HepG2 (cell line): ENCODE data around the gene CSNK1D. TPM values are rescaled to one million over a fixed set of nuclear protein-coding genes. Genes with fewer than 3 reads are reported as not detected.

Experiments
- AFF4 ChIP-seq: sonication (generic); formaldehyde crosslinking; IDR thresholded peaks from 2 replicates; pipeline ENCODE4 v1.4.0; 2020; ENCODE audit warnings: missing genetic modification reagents
- CBX1 ChIP-seq: IDR thresholded peaks from one replicate; pipeline ENCODE4 v1.6.1; 2016; ENCODE audit warnings: antibody characterized with exemption, low read depth
- ELF1 ChIP-seq: sonication (generic); formaldehyde crosslinking; IDR thresholded peaks from 2 replicates; pipeline ENCODE4 v1.4.0; 2020; ENCODE audit warnings: missing genetic modification reagents
- FOXA1 ChIP-seq, 2 experiments: fragments of 450-650 bp in 1 of 2; sonication (generic) in 1 of 2; formaldehyde crosslinking in 1 of 2; IDR thresholded peaks; 2 replicates each; pipeline versions ENCODE4 v1.4.0 to v1.6.1; 2016 to 2020; ENCODE audit warnings: missing genetic modification reagents in 1 of 2
- GABPA ChIP-seq, 2 experiments: IDR thresholded peaks; 2 replicates each; pipeline ENCODE4 v1.6.1; 2011 to 2016; ENCODE audit warnings: low read depth in 2 of 2, low read length in 1 of 2, missing biosample characterization in 1 of 2, missing genetic modification characterization in 1 of 2
- GFI1 ChIP-seq: sonication (generic); formaldehyde crosslinking; IDR thresholded peaks from 2 replicates; pipeline ENCODE4 v1.5.0; 2020; ENCODE audit warnings: missing genetic modification reagents, mild to moderate bottlenecking, borderline replicate concordance
- HNRNPK ChIP-seq: fragments of 200-400 bp; formaldehyde crosslinking; IDR thresholded peaks from 2 replicates; pipeline ENCODE4 v1.6.1; 2018; ENCODE audit warnings: low read length, low read depth, moderate library complexity, mild to moderate bottlenecking; ENCODE audit not compliant: poor library complexity, severe bottlenecking
- JDP2 ChIP-seq: sonication (generic); formaldehyde crosslinking; IDR thresholded peaks from 2 replicates; pipeline ENCODE4 v1.8.1; 2022; ENCODE audit warnings: missing genetic modification reagents, borderline replicate concordance
- MYNN ChIP-seq: sonication (generic); formaldehyde crosslinking; IDR thresholded peaks from 2 replicates; pipeline ENCODE4 v1.4.0; 2020; ENCODE audit warnings: mild to moderate bottlenecking, low read depth, missing genetic modification reagents
- PCBP1 ChIP-seq: fragments of 200-400 bp; formaldehyde crosslinking; IDR thresholded peaks from 2 replicates; pipeline ENCODE4 v1.6.1; 2017; ENCODE audit warnings: mild to moderate bottlenecking, low read depth, low read length, borderline replicate concordance
- SCMH1 ChIP-seq: sonication (generic); formaldehyde crosslinking; IDR thresholded peaks from 2 replicates; pipeline ENCODE4 v1.9.0; 2021; ENCODE audit warnings: missing genetic modification reagents, mild to moderate bottlenecking, borderline replicate concordance
- SP4 ChIP-seq: sonication (generic); formaldehyde crosslinking; IDR thresholded peaks from 2 replicates; pipeline ENCODE4 v1.8.1; 2023; ENCODE audit warnings: mild to moderate bottlenecking, missing genetic modification reagents
- TMF1 ChIP-seq: sonication (generic); formaldehyde crosslinking; IDR thresholded peaks from 2 replicates; pipeline ENCODE4 v1.8.1; 2022; ENCODE audit warnings: low read depth, missing genetic modification reagents
- YEATS2 ChIP-seq: sonication (generic); formaldehyde crosslinking; IDR thresholded peaks from 2 replicates; pipeline ENCODE4 v1.4.0; 2020; ENCODE audit warnings: missing genetic modification reagents, borderline replicate concordance
- ZBTB26 ChIP-seq: IDR thresholded peaks from 2 replicates; pipeline ENCODE4 v1.6.1; 2016; ENCODE audit warnings: missing compliant biosample characterization, missing genetic modification reagents, borderline replicate concordance
- ZBTB7A ChIP-seq: sonication (generic); formaldehyde crosslinking; IDR thresholded peaks from 2 replicates; pipeline ENCODE4 v1.8.0; 2022; ENCODE audit warnings: mild to moderate bottlenecking, missing genetic modification reagents
- ZFP36L2 ChIP-seq: sonication (generic); formaldehyde crosslinking; IDR thresholded peaks from 2 replicates; pipeline ENCODE4 v1.4.0; 2020; ENCODE audit warnings: missing genetic modification reagents
- ZKSCAN1 ChIP-seq: fragments of 150-350 bp; IDR thresholded peaks from 2 replicates; pipeline ENCODE4 v1.6.1; 2014; ENCODE audit warnings: low read length
- ZMAT3 ChIP-seq: sonication (generic); formaldehyde crosslinking; conservative IDR thresholded peaks from 2 replicates; pipeline ENCODE4 v1.7.0; 2021; ENCODE audit warnings: missing genetic modification reagents
- ZNF547 ChIP-seq: sonication (generic); formaldehyde crosslinking; IDR thresholded peaks from 2 replicates; pipeline ENCODE4 v1.5.1; 2020; ENCODE audit warnings: mild to moderate bottlenecking, missing genetic modification reagents
- polyA plus RNA-seq, 8 experiments: library from polyadenylated mRNA; depleted of rRNA in 3 of 8; stranded (reverse) in 7 of 8; unstranded in 1 of 8; fragments of >200 nt; fragmentation: Illumina TruSeq in 4 of 8; extraction: Trizol in 4 of 8; gene quantifications; 2 replicates each; pipeline versions ENCODE4 v1.2.1 to v1.2.3, GENCODE V29; 2011 to 2016; ENCODE audit warnings: low read depth in 4 of 8, missing spikeins in 1 of 8, mixed read lengths in 1 of 8; ENCODE audit not compliant: insufficient read depth in 1 of 8
- total RNA-seq, 5 experiments: library from RNA; depleted of rRNA; stranded (reverse); fragments of >200 nt; fragmentation: Illumina TruSeq; extraction: Trizol; gene quantifications; 2 replicates each; pipeline ENCODE4 v1.2.3, GENCODE V29; 2016; ENCODE audit warnings: low read depth in 1 of 5
- TF ChIP-seq, protein P1 (sequence below): sonication (generic); formaldehyde crosslinking; IDR thresholded peaks from 2 replicates; pipeline ENCODE4 v1.4.0; 2020; ENCODE audit warnings: missing genetic modification reagents, borderline replicate concordance
- TF ChIP-seq, protein P2 (sequence below): sonication (generic); formaldehyde crosslinking; IDR thresholded peaks from 2 replicates; pipeline ENCODE4 v1.5.0; 2020; ENCODE audit warnings: mild to moderate bottlenecking, missing genetic modification reagents

Gene CSNK1D
- total and polyA plus RNA-seq, 2 of the 13 experiments (the other 11 are each of a cell fraction or from before 2014, with no cell fraction given), result 31.5 to 128 TPM

DNA sequence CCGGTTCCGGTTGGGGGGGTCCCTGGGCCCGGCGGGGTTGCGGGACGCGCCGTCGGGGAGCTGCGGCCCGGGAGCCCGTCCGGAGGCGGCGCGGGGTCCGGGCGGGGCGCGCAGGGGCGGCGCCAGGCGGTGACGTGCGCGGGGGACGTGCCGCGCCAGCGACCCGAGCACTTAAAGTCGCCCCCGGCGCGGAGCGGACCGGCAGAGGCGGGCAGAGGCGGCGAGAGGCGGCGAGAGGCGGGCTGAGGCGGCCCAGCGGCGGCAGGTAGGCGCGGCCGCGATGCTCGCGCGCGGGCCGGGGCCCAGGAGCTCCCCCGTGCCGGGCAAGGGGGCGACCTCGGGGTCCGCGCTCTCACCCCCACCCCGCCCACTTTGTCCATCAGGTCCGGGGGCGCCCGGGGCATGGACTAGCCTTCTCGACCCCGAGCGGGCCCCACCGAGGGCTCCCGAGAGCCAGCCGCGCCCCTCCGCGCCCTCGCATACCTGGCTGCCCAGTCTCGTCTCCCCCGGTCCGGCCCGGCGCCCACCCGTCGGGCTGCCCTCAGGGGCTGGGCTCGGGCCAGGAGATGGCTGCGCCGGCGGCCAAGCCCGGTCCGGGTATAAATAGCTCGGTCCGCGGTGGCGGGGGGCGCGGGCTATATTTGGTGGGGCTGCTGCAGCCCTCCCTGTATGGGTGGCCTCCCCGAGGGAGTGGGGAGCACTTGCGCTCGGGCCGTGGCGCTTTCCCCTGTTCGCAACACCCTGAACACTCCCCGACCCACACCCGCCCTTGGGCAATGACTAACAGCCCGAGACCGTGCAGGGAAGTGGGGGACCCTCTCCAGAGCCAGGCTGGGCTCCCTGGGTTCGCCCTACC lies 44.4 kb downstream of the CSNK1D start, which contains the start of gene SLC16A3 (continued):
- no peak for TF ChIP-seq ZBTB26 (CRISPR knock-in tag)
- TF ChIP-seq GFI1 (CRISPR knock-in tag), result peak; percentile 11; the same call in 1 of the 2 replicates
- peak; percentile 68 for TF ChIP-seq HNRNPK
- no peak for TF ChIP-seq YEATS2
- TF ChIP-seq PCBP1, result no peak
- peak; percentile 89 for TF ChIP-seq SP4 (CRISPR knock-in tag)
- TF ChIP-seq ZMAT3 (CRISPR knock-in tag), result no peak
- TF ChIP-seq, protein P1, sequence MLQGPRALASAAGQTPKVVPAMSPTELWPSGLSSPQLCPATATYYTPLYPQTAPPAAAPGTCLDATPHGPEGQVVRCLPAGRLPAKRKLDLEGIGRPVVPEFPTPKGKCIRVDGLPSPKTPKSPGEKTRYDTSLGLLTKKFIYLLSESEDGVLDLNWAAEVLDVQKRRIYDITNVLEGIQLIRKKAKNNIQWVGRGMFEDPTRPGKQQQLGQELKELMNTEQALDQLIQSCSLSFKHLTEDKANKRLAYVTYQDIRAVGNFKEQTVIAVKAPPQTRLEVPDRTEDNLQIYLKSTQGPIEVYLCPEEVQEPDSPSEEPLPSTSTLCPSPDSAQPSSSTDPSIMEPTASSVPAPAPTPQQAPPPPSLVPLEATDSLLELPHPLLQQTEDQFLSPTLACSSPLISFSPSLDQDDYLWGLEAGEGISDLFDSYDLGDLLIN (CRISPR knock-in tag), result no peak
- TF ChIP-seq ZKSCAN1, result no peak
- TF ChIP-seq, protein P2, sequence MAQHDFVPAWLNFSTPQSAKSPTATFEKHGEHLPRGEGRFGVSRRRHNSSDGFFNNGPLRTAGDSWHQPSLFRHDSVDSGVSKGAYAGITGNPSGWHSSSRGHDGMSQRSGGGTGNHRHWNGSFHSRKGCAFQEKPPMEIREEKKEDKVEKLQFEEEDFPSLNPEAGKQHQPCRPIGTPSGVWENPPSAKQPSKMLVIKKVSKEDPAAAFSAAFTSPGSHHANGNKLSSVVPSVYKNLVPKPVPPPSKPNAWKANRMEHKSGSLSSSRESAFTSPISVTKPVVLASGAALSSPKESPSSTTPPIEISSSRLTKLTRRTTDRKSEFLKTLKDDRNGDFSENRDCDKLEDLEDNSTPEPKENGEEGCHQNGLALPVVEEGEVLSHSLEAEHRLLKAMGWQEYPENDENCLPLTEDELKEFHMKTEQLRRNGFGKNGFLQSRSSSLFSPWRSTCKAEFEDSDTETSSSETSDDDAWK (CRISPR knock-in tag), result no peak
- no peak for TF ChIP-seq ZNF547 (CRISPR knock-in tag)
- no peak for TF ChIP-seq GABPA (IDR thresholded peaks at IDR 0.05; ENCODE audit: low read depth, low read length)
- TF ChIP-seq GABPA (CRISPR knock-in tag; IDR thresholded peaks at IDR 0.05; ENCODE audit: low read depth), result no peak
- no peak for TF ChIP-seq JDP2
- no peak for TF ChIP-seq AFF4 (CRISPR knock-in tag)
- no peak for TF ChIP-seq CBX1
- no peak for TF ChIP-seq ZFP36L2 (CRISPR knock-in tag)
- no peak for TF ChIP-seq FOXA1 (IDR thresholded peaks at IDR 0.05)
- TF ChIP-seq FOXA1 (CRISPR knock-in tag; IDR thresholded peaks at IDR 0.05), result no peak; the same call in 1 of the 2 replicates
- TF ChIP-seq ELF1 (CRISPR knock-in tag), result no peak
- no peak for TF ChIP-seq MYNN
- TF ChIP-seq SCMH1, result no peak
- TF ChIP-seq ZBTB7A (CRISPR knock-in tag), result no peak
- peak; percentile 70; the same call in 1 of the 2 replicates for TF ChIP-seq TMF1 (CRISPR knock-in tag)
